ENCODE results near the gene LINC00237. TPM values are rescaled to one million over a fixed set of nuclear protein-coding genes. Genes with fewer than 3 reads are reported as not detected.

The LINC00237 gene
- total and polyA plus RNA-seq, 9 of the 15 experiments (the other 6 are each of a cell fraction or from before 2014, with no cell fraction given), result not detected

DNA sequence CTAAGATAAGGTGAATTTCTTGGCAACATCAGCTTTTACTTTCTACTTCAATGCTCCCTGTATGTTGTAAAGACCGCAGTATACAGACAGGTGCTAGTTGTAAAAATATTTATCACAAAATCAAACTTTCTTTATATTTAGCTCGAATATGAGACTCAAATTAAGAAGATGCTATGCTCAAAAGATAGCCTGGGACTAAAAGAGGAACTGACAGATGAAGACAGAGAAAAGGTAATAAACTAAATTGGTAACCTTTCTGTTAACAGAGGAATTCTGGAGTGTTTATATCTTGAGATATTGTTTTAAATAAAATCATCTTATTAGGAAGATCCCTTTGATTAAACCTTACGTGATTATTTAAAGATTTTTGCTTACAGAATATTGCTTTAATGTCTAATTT, 39.3 kb upstream of the LINC00237 start:
- POLR2A ChIA-PET, result no interaction called here
- no peaks in the 10 kb centered on the region; the same call in 2 of the 3 replicates for H3K36me3 ChIP-seq (ENCODE audit: control insufficient read depth, insufficient read depth, low read length)
- intact Hi-C loops (cut with micrococcal nuclease), result no loop called here

DNA sequence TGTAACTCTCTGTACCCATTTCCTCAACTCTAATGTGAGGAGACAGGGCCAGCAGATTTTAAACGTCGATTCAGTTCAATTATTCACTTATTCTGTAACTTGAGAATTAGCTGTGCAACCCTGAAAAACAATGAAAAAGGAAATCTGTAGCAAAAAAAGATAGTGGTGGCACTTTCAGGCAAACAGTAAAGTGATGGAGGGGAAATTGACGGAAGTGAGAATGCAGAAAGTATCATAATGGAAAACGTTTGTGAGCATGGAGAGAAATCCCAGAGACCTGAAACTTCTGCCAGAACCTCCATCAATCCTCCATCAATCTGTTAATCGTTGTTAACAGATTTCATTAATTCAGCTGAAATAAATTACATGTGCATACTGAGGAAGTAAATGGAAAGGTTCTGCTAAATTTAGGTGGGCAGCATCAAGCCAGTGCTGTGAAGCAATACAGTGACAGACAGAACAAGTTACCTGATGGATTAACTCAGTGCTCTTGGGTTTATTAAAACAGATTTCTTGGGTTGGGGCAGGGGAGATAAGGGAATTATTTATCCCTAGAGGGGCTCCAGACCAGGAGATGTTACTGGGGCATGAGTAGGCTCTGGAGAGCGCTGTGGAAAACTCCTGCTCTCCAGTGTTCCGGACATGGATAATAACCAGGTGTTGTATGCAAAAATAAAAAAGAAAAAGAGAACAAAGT, 37.2 kb upstream of the LINC00237 start:
- Histone ChIP-seq H4K20me1 (replicated peaks; ENCODE audit: control insufficient read depth, insufficient read depth, low read length) (no peaks in the 10 kb centered on the region), H2AFZ (ENCODE audit: low read depth, low read length) (no peak overlapping the region), H3K27ac (ENCODE audit: extremely low read depth, low read depth, low read length) (no peak overlapping the region), H3K27me3 (ENCODE audit: control insufficient read depth in 2 of 2, insufficient read depth in 2 of 2, low read length in 2 of 2) (no peaks in the 10 kb centered on the region), H3K9ac (ENCODE audit: insufficient read depth in 1 of 2, low read depth in 2 of 2, low read length in 2 of 2) (no peak overlapping the region), H3K9me3 (replicated peaks; ENCODE audit: control insufficient read depth, insufficient read depth, low read depth, low read length) (no peaks in the 10 kb centered on the region), H3K9me1 (ENCODE audit: control insufficient read depth, insufficient read depth, low read length) (peaks cover 3% of the 10 kb centered on the region), H3K79me2 (ENCODE audit: control insufficient read depth, insufficient read depth, low read length) (no peaks in the 10 kb centered on the region), H3K4me3 (no peak overlapping the region), H3K36me3 (ENCODE audit: control insufficient read depth, insufficient read depth, low read length) (peaks cover 2% of the 10 kb centered on the region; the same call in 1 of the 3 replicates), H3K4me2 (ENCODE audit: insufficient read depth, low read length) (no peak overlapping the region), H3K4me1 (replicated peaks in 1 of 2; ENCODE audit: control insufficient read depth in 2 of 2, insufficient read depth in 2 of 2, low read length in 2 of 2) (peaks cover 6 to 17% of the 10 kb centered on the region in 2 experiments; a peak in 3 of 5 replicates)
- WGBS (ENCODE audit: insufficient coverage, low coverage, missing lambda C conversion rate), result 68% methylated on average over 7 of the region's 7 CpGs
- POLR2A ChIA-PET, result interaction anchor here (0.7 kb wide), 1 partner anchor 419 kb away, joined by 3 read pairs; no protein-coding TSS in a partner anchor
- FAIRE-seq, result no peak
- in situ Hi-C loops (cut with MboI), result no loop called here
- CTCF ChIA-PET (ENCODE audit: low intra/inter-chr PET ratio), result no interaction called here
- BruUV-seq (replicated peaks), result no TSS peak
- intact Hi-C loops (cut with micrococcal nuclease), result no loop called here
- no peak for DNase-seq (ENCODE audit: extremely low read depth in 1 of 4, low spot score in 3 of 4)
- no peak for ATAC-seq
- TF ChIP-seq, protein P1, sequence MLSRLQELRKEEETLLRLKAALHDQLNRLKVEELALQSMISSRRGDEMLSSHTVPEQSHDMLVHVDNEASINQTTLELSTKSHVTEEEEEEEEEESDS (CRISPR knock-in tag; IDR thresholded peaks at IDR 0.05), result no peak
- TF ChIP-seq EZH2 (IDR thresholded peaks at IDR 0.05; ENCODE audit: borderline replicate concordance, low read depth, low read length), result no peak
- no peak for TF ChIP-seq RBM17 (IDR thresholded peaks at IDR 0.05; ENCODE audit: borderline replicate concordance, low read depth, low read length)
- no peak for TF ChIP-seq ZNF121 (CRISPR knock-in tag; conservative IDR thresholded peaks at IDR 0.05)
- TF ChIP-seq, protein P2, sequence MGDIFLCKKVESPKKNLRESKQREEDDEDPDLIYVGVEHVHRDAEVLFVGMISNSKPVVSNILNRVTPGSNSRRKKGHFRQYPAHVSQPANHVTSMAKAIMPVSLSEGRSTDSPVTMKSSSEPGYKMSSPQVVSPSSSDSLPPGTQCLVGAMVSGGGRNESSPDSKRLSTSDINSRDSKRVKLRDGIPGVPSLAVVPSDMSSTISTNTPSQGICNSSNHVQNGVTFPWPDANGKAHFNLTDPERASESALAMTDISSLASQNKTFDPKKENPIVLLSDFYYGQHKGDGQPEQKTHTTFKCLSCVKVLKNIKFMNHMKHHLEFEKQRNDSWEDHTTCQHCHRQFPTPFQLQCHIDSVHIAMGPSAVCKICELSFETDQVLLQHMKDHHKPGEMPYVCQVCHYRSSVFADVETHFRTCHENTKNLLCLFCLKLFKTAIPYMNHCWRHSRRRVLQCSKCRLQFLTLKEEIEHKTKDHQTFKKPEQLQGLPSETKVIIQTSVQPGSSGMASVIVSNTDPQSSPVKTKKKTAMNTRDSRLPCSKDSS (IDR thresholded peaks at IDR 0.05; ENCODE audit: low read depth, partially characterized antibody), result no peak
- TF ChIP-seq ARID2 (IDR thresholded peaks at IDR 0.05), result no peak
- TF ChIP-seq, protein P3, sequence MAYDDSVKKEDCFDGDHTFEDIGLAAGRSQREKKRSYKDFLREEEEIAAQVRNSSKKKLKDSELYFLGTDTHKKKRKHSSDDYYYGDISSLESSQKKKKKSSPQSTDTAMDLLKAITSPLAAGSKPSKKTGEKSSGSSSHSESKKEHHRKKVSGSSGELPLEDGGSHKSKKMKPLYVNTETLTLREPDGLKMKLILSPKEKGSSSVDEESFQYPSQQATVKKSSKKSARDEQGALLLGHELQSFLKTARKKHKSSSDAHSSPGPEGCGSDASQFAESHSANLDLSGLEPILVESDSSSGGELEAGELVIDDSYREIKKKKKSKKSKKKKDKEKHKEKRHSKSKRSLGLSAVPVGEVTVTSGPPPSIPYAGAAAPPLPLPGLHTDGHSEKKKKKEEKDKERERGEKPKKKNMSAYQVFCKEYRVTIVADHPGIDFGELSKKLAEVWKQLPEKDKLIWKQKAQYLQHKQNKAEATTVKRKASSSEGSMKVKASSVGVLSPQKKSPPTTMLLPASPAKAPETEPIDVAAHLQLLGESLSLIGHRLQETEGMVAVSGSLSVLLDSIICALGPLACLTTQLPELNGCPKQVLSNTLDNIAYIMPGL (CRISPR knock-in tag; IDR thresholded peaks at IDR 0.05), result no peak
- TF ChIP-seq RAD51 (IDR thresholded peaks at IDR 0.05; ENCODE audit: borderline replicate concordance, low read depth), result no peak

More for the DNA sequence above, 39.3 kb upstream of the LINC00237 start:
- FAIRE-seq (no peak), DNase-seq (ENCODE audit: extremely low read depth in 1 of 4, low spot score in 3 of 4) (no peak), ATAC-seq (no peak)
- no peaks in the 10 kb centered on the region for H3K79me2 ChIP-seq (ENCODE audit: control insufficient read depth, insufficient read depth, low read length)
- TF ChIP-seq SPI1 (IDR thresholded peaks at IDR 0.05; ENCODE audit: borderline replicate concordance, low read depth, low read length) (peak; percentile 64), E2F3 (CRISPR knock-in tag; IDR thresholded peaks at IDR 0.05) (no peak), SP2 (IDR thresholded peaks at IDR 0.05; ENCODE audit: extremely low read depth, low read depth, low read length, poor library complexity, severe bottlenecking) (no peak)
- no peaks in the 10 kb centered on the region for H3K27me3 ChIP-seq (ENCODE audit: control insufficient read depth in 2 of 2, insufficient read depth in 2 of 2, low read length in 2 of 2)
- in situ Hi-C loops (cut with MboI), result no loop called here
- CTCF ChIA-PET (ENCODE audit: low intra/inter-chr PET ratio), result no interaction called here
- no peak overlapping the region for H2AFZ ChIP-seq (ENCODE audit: low read depth, low read length)
- H4K20me1 ChIP-seq (replicated peaks; ENCODE audit: control insufficient read depth, insufficient read depth, low read length), result no peaks in the 10 kb centered on the region
- no peak overlapping the region for H3K4me3 ChIP-seq
- no peak overlapping the region for H3K4me2 ChIP-seq (ENCODE audit: insufficient read depth, low read length)
- H3K4me1 ChIP-seq (replicated peaks in 1 of 2; ENCODE audit: control insufficient read depth in 2 of 2, insufficient read depth in 2 of 2, low read length in 2 of 2), result peaks cover 6 to 17% of the 10 kb centered on the region in 2 experiments; a peak in 4 of 5 replicates
- no peak overlapping the region for H3K9ac ChIP-seq (ENCODE audit: insufficient read depth in 1 of 2, low read depth in 2 of 2, low read length in 2 of 2)
- no peak overlapping the region for H3K27ac ChIP-seq (ENCODE audit: extremely low read depth, low read depth, low read length)
- no peaks in the 10 kb centered on the region for H3K9me3 ChIP-seq (replicated peaks; ENCODE audit: control insufficient read depth, insufficient read depth, low read depth, low read length)
- 64% methylated on average over 3 of the region's 3 CpGs for WGBS (ENCODE audit: insufficient coverage, low coverage, missing lambda C conversion rate)
- BruUV-seq (replicated peaks), result no TSS peak
- H3K9me1 ChIP-seq (ENCODE audit: control insufficient read depth, insufficient read depth, low read length), result peaks cover 3% of the 10 kb centered on the region
